ENCODE data around the gene CRYAA. TPM values are rescaled to one million over a fixed set of nuclear protein-coding genes. Genes with fewer than 3 reads are reported as not detected.
"Not testable (repeated sequence)": the region's sequence is repeated elsewhere in the genome, so short reads cannot be mapped to it uniquely, and the experiment has no call there.

Gene CRYAA, protein sequence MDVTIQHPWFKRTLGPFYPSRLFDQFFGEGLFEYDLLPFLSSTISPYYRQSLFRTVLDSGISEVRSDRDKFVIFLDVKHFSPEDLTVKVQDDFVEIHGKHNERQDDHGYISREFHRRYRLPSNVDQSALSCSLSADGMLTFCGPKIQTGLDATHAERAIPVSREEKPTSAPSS
- polyA plus RNA-seq (ENCODE audit: insufficient read length in 4 of 4), result under 1 TPM in 1 of 4 donors, not detected in 3; 0.08 TPM

GRCh38 chr21:43168708-43169107 lies at the start of gene CRYAA:
Gene CRYAA, plus strand, starts transcription at chr21:43169008. Its CDS starts 92 bp downstream, at chr21:43169100.
- not testable (repeated sequence) for DNase-seq (ENCODE audit: low read depth in 4 of 4, low spot score in 3 of 4)

DNA sequence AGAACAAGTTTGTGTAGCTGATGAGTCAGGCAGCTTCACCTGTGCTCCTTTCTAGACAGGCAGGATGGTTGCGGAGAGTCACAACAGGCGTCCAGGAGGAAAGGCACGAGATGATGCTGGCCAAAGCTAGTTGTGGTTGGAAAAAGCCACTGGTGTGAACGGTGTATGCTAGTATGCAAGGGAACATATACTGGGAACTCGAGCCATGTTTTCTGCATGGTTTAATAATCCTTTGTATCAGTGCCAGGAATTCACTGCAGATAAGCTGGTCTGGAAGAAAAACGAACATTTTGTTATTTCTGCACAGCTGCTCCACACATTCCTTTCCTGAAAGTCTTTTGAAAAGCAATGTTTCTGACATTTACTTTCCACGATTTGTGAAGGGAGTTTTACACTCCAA lies 38.7 kb upstream of the CRYAA start:
- not testable (repeated sequence) for DNase-seq (ENCODE audit: low read depth in 4 of 4, low spot score in 3 of 4)

DNA sequence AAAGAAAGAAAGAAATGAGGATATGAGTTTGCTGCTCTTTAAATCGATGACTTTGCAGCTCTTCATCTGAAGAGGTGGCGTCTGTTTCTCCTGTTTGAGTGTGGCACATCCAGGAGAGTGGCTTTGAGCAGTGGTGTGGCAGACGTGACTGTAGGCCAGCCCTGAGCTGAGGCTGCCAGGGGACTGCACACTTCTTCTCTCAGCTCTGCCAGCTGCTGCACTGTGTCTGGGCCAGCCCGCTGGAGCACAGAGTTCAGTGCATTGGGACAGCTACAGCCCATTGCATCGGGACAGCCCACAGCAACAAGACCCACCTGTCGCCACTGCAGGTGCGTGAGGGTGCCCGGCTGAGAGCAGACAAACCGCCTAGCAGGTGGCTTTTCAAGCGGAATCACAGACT lies 34.3 kb upstream of the CRYAA start:
- DNase-seq (ENCODE audit: low read depth in 4 of 4, low spot score in 3 of 4), result not testable (repeated sequence)

- not testable (repeated sequence) for DNase-seq (ENCODE audit: low read depth in 4 of 4, low spot score in 3 of 4)
These were observed 29.9 kb upstream of the CRYAA start for GRCh38 chr21:43138944-43139343.

DNA sequence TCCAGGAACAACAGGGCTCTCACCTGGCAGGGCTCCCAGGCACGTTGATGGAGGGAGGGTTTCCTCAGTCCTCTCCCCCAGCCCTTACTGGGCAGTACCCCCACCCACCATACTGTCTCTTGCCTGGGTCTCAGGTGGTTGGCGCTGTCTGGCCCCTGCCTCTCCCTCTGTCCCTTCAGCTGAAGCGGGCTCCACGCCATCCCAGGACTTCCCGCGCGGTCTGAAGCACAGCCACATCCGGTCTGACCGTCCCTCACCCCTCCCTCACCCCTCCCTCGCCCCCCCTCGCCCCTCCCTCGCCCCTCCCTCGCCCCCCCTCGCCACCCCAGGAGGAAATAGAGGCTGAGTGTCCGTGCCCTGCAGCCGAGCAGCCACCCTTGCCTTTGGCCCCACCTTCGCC lies 27.4 kb upstream of the CRYAA start:
- DNase-seq (ENCODE audit: low read depth in 4 of 4, low spot score in 3 of 4), result not testable (repeated sequence)

- not testable (repeated sequence) for DNase-seq (ENCODE audit: low read depth in 4 of 4, low spot score in 3 of 4)
These were observed 22.2 kb upstream of the CRYAA start for GRCh38 chr21:43146637-43147036.

- DNase-seq (ENCODE audit: low read depth in 4 of 4, low spot score in 3 of 4), result not testable (repeated sequence)
These were observed 20.8 kb upstream of the CRYAA start for GRCh38 chr21:43147999-43148398.

GRCh38 chr21:43149344-43149743 lies 19.5 kb upstream of the CRYAA start:
- DNase-seq (ENCODE audit: low read depth in 4 of 4, low spot score in 3 of 4), result not testable (repeated sequence)

DNA sequence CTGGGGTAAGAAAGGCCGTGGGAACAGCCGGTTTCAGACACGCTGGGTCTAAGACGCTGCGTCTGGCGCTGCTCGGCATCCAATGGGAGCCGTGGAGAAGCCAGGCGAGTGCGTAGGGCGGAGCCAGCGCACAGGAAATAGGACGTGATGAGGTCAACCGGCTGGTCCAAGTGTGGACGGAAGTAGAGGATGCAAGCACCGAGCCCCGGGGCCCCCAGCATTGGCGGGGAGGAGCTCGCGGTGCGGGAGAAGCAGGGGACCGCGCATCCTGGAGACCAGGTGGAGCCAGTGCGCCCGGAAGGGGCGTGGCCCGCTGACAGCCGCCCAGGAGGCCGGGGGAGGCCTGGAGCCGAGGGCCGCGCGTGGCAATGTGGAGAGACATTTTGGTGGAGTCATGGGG lies 15.2 kb upstream of the CRYAA start:
- not testable (repeated sequence) for DNase-seq (ENCODE audit: low read depth in 4 of 4, low spot score in 3 of 4)

DNA sequence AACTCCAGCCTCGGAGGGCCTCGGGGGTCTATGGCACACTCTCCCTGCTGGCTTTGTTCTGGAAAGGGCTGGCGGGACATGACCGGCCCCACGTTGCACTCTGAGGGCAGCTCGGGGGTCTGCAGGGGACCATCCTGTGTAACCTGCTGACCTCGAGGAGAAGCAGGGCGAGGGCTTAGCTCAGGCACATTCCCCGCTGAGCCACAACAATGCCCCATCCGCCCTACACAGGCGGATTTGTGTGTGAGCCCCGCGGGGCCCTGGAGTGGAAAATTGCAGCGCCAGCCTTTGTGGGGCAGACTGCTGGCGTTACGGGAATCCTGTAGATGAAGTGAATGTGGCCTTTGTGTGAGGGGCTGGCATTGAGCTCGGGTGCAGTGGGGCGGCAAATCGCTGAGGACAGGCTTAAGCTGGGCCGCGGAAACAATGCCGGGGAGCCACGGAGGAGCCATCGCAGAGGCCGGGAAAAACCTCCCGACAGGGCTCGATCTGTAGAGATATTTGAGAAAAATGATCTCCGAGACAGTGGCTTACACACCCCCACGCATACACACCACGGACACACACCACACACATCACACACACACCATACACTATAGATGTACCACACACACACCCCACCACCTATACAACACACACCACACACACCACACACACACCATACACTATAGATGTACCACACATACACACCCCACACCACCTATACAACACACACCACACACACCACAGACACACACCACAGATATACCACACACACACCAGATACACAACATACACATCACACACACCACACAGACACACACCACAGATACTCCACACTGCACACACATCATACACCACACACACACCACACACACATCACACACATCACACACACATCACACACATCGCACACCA lies 9.3 kb upstream of the CRYAA start:
- not testable (repeated sequence) for DNase-seq (ENCODE audit: low read depth in 4 of 4, low spot score in 3 of 4)

DNA sequence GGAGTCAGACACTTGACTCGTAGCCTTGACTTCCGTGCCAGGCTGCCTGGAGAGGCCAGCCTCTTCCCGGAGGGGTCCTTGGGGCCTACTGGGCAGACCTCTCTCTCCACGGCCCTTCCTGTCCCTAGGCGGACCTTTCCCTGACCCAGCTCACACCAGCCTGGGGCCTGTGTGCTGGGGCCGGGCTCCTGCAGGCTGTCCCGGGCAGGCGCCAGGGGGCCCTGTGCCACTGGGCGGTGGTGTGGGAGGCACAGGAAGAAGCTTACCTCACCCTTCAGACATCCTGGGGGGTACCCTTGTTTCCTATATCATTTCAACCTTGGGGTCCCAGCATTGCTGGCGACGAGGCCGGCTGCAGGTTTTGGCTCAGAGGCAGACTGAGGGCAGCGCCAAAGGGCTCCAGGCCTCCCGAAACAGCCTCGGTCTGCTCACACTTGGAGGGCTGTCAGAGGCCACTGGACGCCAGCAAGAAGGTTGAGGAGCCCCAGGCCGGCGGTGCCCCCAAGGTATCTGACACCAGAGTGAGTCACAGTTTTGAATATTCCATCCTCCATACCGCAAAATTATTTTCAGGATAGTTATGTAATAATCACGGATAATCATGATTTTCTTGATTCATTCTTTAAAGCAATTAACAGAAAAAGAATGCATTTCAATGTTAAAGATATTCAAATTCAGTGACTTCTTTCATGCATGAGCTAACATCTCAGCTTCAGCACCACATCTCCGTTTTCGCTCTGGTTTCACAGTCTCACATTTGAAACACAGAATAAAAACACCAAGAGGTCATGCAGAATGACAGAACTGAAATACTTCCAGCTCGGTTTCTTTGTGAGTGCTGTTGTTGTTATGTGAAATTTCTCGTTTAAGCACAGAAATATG lies 6.7 kb upstream of the CRYAA start:
- not testable (repeated sequence) for DNase-seq (ENCODE audit: low read depth in 4 of 4, low spot score in 3 of 4)

DNA sequence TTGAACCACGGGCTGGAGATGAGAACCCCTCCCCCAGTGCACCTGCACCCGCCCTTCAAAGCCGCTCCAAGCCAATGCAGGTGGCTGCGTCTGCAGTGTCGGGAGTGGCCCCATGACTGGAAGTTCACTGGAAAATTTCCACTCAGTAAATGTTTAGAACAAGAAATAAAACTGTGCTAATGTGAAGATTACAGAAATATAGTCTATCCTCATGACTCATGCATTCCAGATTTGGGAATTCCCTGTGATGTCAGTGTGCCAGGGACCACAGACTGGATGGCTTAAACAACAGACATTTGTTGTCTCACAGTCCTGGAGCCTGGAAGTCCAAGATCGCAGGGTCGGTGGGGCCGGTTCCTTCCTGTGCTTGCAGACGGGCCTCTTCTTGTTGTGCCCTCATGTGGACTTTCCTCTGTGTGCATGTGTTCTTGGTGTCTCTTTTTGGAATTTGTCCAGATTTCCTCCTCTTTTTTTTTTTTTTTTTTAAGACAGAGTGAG lies 6.1 kb upstream of the CRYAA start:
- not testable (repeated sequence) for DNase-seq (ENCODE audit: low read depth in 4 of 4, low spot score in 3 of 4)

DNA sequence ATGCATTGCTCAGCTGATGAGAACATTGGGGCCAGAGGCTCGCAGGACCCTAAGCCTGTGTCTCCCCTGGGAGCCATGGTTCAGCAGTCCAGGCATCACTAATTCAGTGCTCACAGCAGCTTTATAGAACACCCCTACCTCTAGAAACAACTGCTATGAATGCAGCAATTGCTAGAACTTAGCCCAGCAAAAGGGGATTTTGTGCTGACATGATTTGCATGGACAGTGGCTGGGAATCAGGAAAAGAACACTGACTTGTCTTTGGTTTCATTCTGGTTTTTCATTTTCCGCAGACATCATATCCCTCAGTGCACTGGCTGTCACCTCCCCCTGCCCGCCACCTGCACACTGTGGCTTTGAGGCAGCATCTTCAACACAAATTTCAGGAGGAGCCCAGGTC lies 4.0 kb upstream of the CRYAA start:
- not testable (repeated sequence) for DNase-seq (ENCODE audit: low read depth in 4 of 4, low spot score in 3 of 4)

DNA sequence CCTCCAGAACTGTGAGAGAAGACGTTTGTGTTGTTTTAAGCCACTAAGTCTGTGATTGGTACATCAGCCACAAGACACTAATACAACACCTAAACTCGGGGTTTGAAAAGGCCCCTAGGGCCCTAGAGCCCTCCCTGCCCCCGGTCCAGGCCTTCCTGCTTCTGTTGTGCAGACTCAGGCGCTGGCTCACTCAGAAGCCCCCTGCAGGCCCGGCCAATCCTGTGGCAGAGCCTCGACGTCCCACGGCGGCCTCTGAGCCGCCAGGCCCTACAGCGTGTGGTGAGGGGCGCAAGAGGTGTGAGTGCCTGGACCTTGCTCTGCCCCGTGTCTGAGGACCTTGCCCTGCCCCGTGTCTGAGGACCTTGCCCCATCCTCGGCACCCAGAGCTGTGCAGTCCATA lies 3.1 kb upstream of the CRYAA start:
- not testable (repeated sequence) for DNase-seq (ENCODE audit: low read depth in 4 of 4, low spot score in 3 of 4)

DNA sequence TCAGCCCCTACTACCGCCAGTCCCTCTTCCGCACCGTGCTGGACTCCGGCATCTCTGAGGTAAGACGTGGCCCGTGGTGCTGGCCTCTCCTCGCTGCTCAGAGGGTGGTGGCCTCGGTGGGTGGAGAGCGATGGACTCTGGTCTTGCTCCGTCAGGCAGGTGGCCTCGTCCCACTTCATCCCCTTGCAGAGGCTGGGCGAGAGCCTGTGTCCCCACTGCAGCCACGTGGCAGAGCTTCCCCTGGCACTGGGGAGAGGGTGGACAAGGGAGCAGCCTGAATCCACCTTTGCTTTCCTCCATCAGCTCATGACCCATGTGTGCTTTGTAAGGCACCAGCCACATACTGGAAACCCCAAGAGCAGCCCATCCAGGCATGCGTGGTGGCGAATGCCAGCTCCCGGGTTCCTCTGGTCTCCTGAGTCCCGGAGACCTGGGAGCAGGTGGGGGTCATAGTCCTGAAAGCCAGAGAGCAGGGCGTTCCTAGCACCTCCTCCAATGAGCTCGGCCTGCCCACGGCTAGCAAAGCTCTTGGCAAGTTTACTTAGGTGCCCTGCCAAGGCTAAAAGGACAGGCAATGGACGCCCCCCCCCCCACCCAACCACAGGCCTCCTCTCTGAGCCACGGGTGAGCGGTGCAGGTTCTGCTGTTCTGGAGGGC lies 550 bp downstream of the CRYAA start:
- DNase-seq (ENCODE audit: low read depth in 4 of 4, low spot score in 3 of 4), result not testable (repeated sequence)

DNA sequence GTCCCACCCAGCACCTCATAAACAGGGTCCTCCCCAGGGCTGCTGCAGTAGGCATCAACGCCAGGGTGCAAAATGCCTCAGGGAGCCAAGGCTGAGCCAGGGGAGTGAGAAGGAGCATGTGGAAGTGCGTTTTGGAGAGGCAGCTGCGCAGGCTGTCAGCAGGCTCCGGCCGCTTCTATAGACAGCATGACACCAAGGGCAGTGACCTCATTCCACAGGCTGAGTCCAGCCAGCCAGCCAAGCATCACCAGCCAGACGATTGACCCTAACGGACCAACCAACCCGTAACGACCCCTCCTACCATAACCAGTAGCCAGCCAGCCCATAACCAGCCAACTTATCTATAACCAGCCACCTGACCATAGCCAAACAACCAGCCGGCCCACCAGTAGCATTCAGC lies 1.1 kb downstream of the CRYAA start:
- DNase-seq (ENCODE audit: low read depth in 4 of 4, low spot score in 3 of 4), result not testable (repeated sequence)

GRCh38 chr21:43172812-43173211 lies 4.0 kb downstream of the CRYAA start:
- DNase-seq (ENCODE audit: low read depth in 4 of 4, low spot score in 3 of 4), result not testable (repeated sequence)

- DNase-seq (ENCODE audit: low read depth in 4 of 4, low spot score in 3 of 4), result not testable (repeated sequence)
These were observed 4.6 kb downstream of the CRYAA start for GRCh38 chr21:43173438-43173837.

DNA sequence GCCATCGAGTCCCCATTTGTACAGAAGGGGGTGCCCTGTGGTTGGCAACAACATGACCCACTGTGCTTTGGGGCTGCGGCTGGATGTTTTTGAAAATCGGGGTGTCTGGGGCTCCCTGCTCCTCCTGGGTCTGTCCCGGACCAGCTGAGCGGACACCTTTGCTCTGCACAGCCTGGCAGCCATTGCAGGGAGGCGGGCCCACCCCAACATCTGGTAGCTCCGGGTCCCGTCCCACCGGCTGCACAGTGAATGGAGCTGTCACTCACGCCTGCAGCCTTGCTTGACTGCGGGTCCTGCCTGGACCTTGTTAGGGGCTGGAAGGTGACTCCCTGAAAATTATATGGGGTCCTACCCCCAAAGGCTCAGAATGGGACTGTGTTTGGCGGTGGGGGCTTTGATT lies 5.1 kb downstream of the CRYAA start:
- not testable (repeated sequence) for DNase-seq (ENCODE audit: low read depth in 4 of 4, low spot score in 3 of 4)

GRCh38 chr21:43174998-43175397 lies 6.2 kb downstream of the CRYAA start:
- DNase-seq (ENCODE audit: low read depth in 4 of 4, low spot score in 3 of 4), result not testable (repeated sequence)
